CD14-positive monocyte (primary cell): ENCODE data around the gene KLF14. TPM values are rescaled to one million over a fixed set of nuclear protein-coding genes. Genes with fewer than 3 reads are reported as not detected.

Experiments
- DNase-seq, 3 donors: peaks; one replicate each; pipeline ENCODE4 v3.0.0-alpha.2; 2011 to 2022
- H2AFZ ChIP-seq: 2 replicates; pipeline ENCODE4 v1.6.0; 2012; ENCODE audit warnings: mild to moderate bottlenecking, low read depth, low read length, inconsistent platforms; ENCODE audit not compliant: insufficient read depth, poor library complexity, severe bottlenecking
- H3K27ac ChIP-seq, 2 donors: 1 replicate in 1 of 2; 2 replicates in 1 of 2; pipeline ENCODE4 v1.5.1; 2012 to 2013; ENCODE audit warnings: low read length in 2 of 2, control low read depth in 1 of 2, inconsistent platforms in 1 of 2, low read depth in 1 of 2, mild to moderate bottlenecking in 1 of 2
- H3K27me3 ChIP-seq, 2 donors: one replicate each; pipeline versions ENCODE4 v1.6.0 to v1.6.1; 2011 to 2013; ENCODE audit warnings: low read length in 2 of 2; ENCODE audit not compliant: control insufficient read depth in 2 of 2, insufficient read depth in 2 of 2
- H3K36me3 ChIP-seq, 2 donors: replicated peaks in 1 of 2; 1 replicate in 1 of 2; 2 replicates in 1 of 2; pipeline versions ENCODE4 v1.5.1 to v1.6.1; 2012 to 2013; ENCODE audit warnings: low read length in 2 of 2, control low read depth in 1 of 2, inconsistent platforms in 1 of 2, mild to moderate bottlenecking in 1 of 2; ENCODE audit not compliant: insufficient read depth in 2 of 2, control insufficient read depth in 1 of 2
- H3K4me1 ChIP-seq, 2 donors: 1 replicate in 1 of 2; 2 replicates in 1 of 2; pipeline versions ENCODE4 v1.5.1 to v1.6.1; 2012 to 2013; ENCODE audit warnings: low read length in 2 of 2, control low read depth in 1 of 2, inconsistent platforms in 1 of 2, mild to moderate bottlenecking in 1 of 2, moderate library complexity in 1 of 2; ENCODE audit not compliant: insufficient read depth in 2 of 2, control insufficient read depth in 1 of 2
- H3K4me2 ChIP-seq: replicated peaks from 2 replicates; pipeline ENCODE3; 2012; ENCODE audit warnings: low read length, moderate library complexity, mild to moderate bottlenecking; ENCODE audit not compliant: poor library complexity, severe bottlenecking; ENCODE audit errors: extremely low read depth
- H3K4me3 ChIP-seq, 3 experiments: fragments of 200-600 bp in 1 of 3; sonication (generic) in 1 of 3; replicated peaks in 1 of 3; 1 replicate in 2 of 3; 2 replicates in 1 of 3; pipeline ENCODE4 v1.5.1; 2011 to 2013; ENCODE audit warnings: low read length in 3 of 3, mild to moderate bottlenecking in 3 of 3, control low read depth in 2 of 3, low read depth in 2 of 3, inconsistent platforms in 1 of 3, moderate library complexity in 1 of 3
- H3K79me2 ChIP-seq: 2 replicates; pipeline ENCODE4 v1.6.0; 2012; ENCODE audit warnings: mild to moderate bottlenecking, control low read depth, inconsistent platforms, low read length, moderate library complexity; ENCODE audit not compliant: insufficient read depth
- H3K9ac ChIP-seq: 2 replicates; pipeline ENCODE4 v1.6.0; 2017; ENCODE audit warnings: low read length, mild to moderate bottlenecking; ENCODE audit not compliant: insufficient read depth, poor library complexity, severe bottlenecking
- H3K9me3 ChIP-seq, 2 donors: replicated peaks in 1 of 2; 1 replicate in 1 of 2; 2 replicates in 1 of 2; pipeline versions ENCODE4 v1.5.1 to v1.6.1; 2012 to 2013; ENCODE audit warnings: low read length in 2 of 2, control low read depth in 1 of 2; ENCODE audit not compliant: control insufficient read depth in 1 of 2, insufficient read depth in 1 of 2
- H4K20me1 ChIP-seq: 2 replicates; pipeline ENCODE4 v1.6.0; 2012; ENCODE audit warnings: mild to moderate bottlenecking, low read length, control low read depth, moderate library complexity; ENCODE audit not compliant: insufficient read depth
- H3K27ac Mint-ChIP-seq, 7 donors: one replicate each; pipeline ENCODE4 v1.8.0; 2020; ENCODE audit warnings: mild to moderate bottlenecking in 7 of 7, mixed read lengths in 7 of 7, moderate library complexity in 6 of 7, inconsistent platforms in 2 of 7
- H3K27me3 Mint-ChIP-seq, 3 donors: one replicate each; pipeline ENCODE4 v1.8.0; 2021 to 2022; ENCODE audit warnings: low read depth in 3 of 3, mild to moderate bottlenecking in 3 of 3, mixed read lengths in 3 of 3, moderate library complexity in 3 of 3, inconsistent platforms in 1 of 3
- H3K36me3 Mint-ChIP-seq, 2 donors: one replicate each; pipeline ENCODE4 v1.8.0; 2020; ENCODE audit warnings: mixed read lengths in 2 of 2, inconsistent platforms in 1 of 2, mild to moderate bottlenecking in 1 of 2
- H3K4me1 Mint-ChIP-seq: one replicate; pipeline ENCODE4 v1.8.0; 2020; ENCODE audit warnings: mild to moderate bottlenecking, mixed read lengths
- H3K4me3 Mint-ChIP-seq, 2 donors: one replicate each; pipeline ENCODE4 v1.8.0; 2020; ENCODE audit warnings: mild to moderate bottlenecking in 2 of 2, mixed read lengths in 2 of 2, moderate library complexity in 1 of 2
- H3K9me3 Mint-ChIP-seq, 7 donors: one replicate each; pipeline ENCODE4 v1.8.0; 2020 to 2022; ENCODE audit warnings: mixed read lengths in 7 of 7, mild to moderate bottlenecking in 6 of 7, moderate library complexity in 6 of 7, inconsistent platforms in 2 of 7
- WGBS: methylation state at CpG from one replicate; pipeline ENCODE4 v1.1.5; 2013; ENCODE audit warnings: missing lambda C conversion rate; ENCODE audit not compliant: insufficient coverage; 5-methylcytosine and 5-hydroxymethylcytosine counted together
- intact Hi-C, 2 donors: fragments of 100-400 bp; cut with micrococcal nuclease; formaldehyde crosslinking; loops; one replicate each; pipeline versions ENCODE4 v1.15.0 to v1.15.1; 2023
- polyA plus RNA-seq, 3 donors: library from polyadenylated mRNA; depleted of rRNA in 1 of 3; unstranded in 2 of 3; stranded (reverse) in 1 of 3; fragments of 300-500 nt in 2 of 3; fragments of >200 nt in 1 of 3; fragmentation: Illumina TruSeq in 2 of 3; gene quantifications; 1 replicate in 2 of 3; 2 replicates in 1 of 3; pipeline ENCODE4 v1.2.3, GENCODE V29; 2012 to 2021
- TF ChIP-seq, protein P1 (sequence below): fragments of 200-600 bp; IDR thresholded peaks from one replicate; pipeline ENCODE4 v1.8.0; 2022; ENCODE audit warnings: antibody characterized with exemption, mild to moderate bottlenecking

KLF14 gene
- polyA plus RNA-seq, 3 donors: 0.09 TPM; not detected in 2

DNA sequence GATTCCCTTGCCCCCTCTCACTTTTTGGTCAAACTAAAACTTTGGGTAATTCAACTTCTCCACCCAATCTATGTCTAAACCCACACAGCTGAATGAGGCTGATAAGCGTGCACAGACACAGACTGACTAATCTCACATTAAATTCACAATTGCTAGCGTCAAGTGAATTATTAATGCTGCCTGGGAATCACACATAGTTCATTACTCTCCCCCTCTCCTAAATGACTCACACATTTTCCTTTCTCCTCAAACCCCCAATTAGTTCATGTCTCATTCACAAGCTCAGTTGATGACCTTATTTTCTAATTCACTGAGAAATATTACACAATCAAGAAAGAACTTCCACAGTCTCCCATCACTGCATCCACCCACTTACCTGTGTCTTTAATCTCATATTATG, 14.5 kb downstream of the KLF14 start:
- Histone ChIP-seq H3K9ac (no peak overlapping the region), H3K4me3 (no peak overlapping the region), H3K27ac (no peak overlapping the region), H3K79me2 (no peaks in the 10 kb centered on the region), H4K20me1 (no peaks in the 10 kb centered on the region), H3K4me1 (no peaks in the 10 kb centered on the region), H3K27me3 (peaks cover 29 to 30% of the 10 kb centered on the region in 2 donors), H3K9me3 (no peaks in the 10 kb centered on the region), H3K36me3 (no peaks in the 10 kb centered on the region), H3K4me2 (no peak overlapping the region), H2AFZ (no peak overlapping the region)
- Mint-ChIP-seq H3K4me1 (no peaks in the 10 kb centered on the region), H3K27me3 (peaks cover 10 to 20% (median 16%) of the 10 kb centered on the region in 3 donors), H3K4me3 (no peak overlapping the region), H3K27ac (no peak overlapping the region), H3K36me3 (no peaks in the 10 kb centered on the region), H3K9me3 (no peaks in the 10 kb centered on the region)
- 96% methylated on average over 2 of the region's 2 CpGs for WGBS
- DNase-seq: no peak
- TF ChIP-seq, protein P1, sequence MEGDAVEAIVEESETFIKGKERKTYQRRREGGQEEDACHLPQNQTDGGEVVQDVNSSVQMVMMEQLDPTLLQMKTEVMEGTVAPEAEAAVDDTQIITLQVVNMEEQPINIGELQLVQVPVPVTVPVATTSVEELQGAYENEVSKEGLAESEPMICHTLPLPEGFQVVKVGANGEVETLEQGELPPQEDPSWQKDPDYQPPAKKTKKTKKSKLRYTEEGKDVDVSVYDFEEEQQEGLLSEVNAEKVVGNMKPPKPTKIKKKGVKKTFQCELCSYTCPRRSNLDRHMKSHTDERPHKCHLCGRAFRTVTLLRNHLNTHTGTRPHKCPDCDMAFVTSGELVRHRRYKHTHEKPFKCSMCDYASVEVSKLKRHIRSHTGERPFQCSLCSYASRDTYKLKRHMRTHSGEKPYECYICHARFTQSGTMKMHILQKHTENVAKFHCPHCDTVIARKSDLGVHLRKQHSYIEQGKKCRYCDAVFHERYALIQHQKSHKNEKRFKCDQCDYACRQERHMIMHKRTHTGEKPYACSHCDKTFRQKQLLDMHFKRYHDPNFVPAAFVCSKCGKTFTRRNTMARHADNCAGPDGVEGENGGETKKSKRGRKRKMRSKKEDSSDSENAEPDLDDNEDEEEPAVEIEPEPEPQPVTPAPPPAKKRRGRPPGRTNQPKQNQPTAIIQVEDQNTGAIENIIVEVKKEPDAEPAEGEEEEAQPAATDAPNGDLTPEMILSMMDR: no peak
- intact Hi-C loops: no loop called here

DNA sequence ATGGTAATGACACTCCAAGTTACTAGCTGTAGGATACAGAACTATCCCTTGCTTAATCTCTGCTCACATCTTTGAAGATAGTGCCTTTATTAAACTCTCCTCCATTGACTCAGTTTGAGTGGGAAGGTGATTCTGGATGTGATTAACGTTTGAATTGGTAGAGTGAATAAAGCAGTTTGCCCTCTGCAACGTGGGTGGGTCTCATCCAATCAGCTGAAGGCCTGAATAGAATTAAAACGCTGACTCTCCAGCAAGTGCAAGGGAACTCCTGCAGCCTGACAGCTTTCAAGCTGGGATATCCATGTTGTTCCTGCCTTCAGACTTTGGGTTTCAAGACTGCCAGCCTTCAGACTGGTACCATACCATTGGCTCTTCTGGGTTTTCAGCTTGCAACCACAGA, 21.6 kb downstream of the KLF14 start:
- Histone ChIP-seq H4K20me1 (no peaks in the 10 kb centered on the region), H3K4me2 (no peak overlapping the region), H3K27ac (no peak overlapping the region), H3K27me3 (no peaks in the 10 kb centered on the region), H3K36me3 (no peaks in the 10 kb centered on the region), H3K4me1 (no peaks in the 10 kb centered on the region), H3K9ac (no peak overlapping the region), H3K79me2 (no peaks in the 10 kb centered on the region), H3K9me3 (no peaks in the 10 kb centered on the region), H2AFZ (no peak overlapping the region), H3K4me3 (no peak overlapping the region)
- intact Hi-C loops: no loop called here
- Mint-ChIP-seq H3K4me3 (no peak overlapping the region), H3K9me3 (peaks cover 0 to 2% (median 0%) of the 10 kb centered on the region in 7 donors), H3K27me3 (peaks cover 6 to 17% (median 7%) of the 10 kb centered on the region in 3 donors), H3K27ac (no peak overlapping the region), H3K36me3 (no peaks in the 10 kb centered on the region), H3K4me1 (no peaks in the 10 kb centered on the region)
- TF ChIP-seq, protein P1: no peak
- 45% methylated on average over 2 of the region's 3 CpGs for WGBS
- DNase-seq: no peak
